Heart left ventricle (tissue), 13 donors: Measurements from ENCODE around the gene SGTA.

ENCODE experiments used
- CTCF ChIP-seq, 12 donors: fragments of 200-600 bp; sonication (generic) in 4 of 12; IDR thresholded peaks; one replicate each; pipeline versions ENCODE4 v1.5.0 to v1.8.0; 2018 to 2022; ENCODE audit warnings: antibody characterized with exemption in 12 of 12, mild to moderate bottlenecking in 5 of 12
- POLR2A ChIP-seq, 2 donors: fragments of 450-650 bp; IDR thresholded peaks; one replicate each; pipeline ENCODE4 v1.6.1; 2017; ENCODE audit warnings: antibody characterized with exemption in 2 of 2, mild to moderate bottlenecking in 2 of 2, moderate library complexity in 2 of 2
- donor health status: ischemic (EF 13 %, LVEDD 7.1; RV severe dilation, severe dysfunction).
- donor health status: DM: no; HTN: yes; CAD: no.
- donor health status: DM: no; HTN: no; CAD: no.
- donor health status: ischemic (EF 25% LVEDD 6.9; RV normal size, moderate dysfunction).
- donor health status: ischemic (EF 25% LVEDD 5.7; RV mildly dilated, moderate dysfunction).
- donor health status: ischemic (EF 35%, LVEDD 5.7; RV mildly dilated, moderate dysfunction).
- donor health status: nonischemic (EF 11% LVEDD 7.7; RV severe dilation, severe dysfunction).
- donor health status: DM: yes; HTN: yes; CAD: no.
- donor health status: PGD.
- donor health status: ischemic (EF 29% LVEDD 5.4; RV normal size, mild dysfunction).
- donor health status: nonischemic (EF 23%, LVEDD 6.1; RV moderate dilation, normal function).

GRCh38 chr19:2755448-2755705 lies 27.7 kb downstream of the SGTA start:
- TF ChIP-seq CTCF (IDR thresholded peaks at IDR 0.05) (no peak), POLR2A (IDR thresholded peaks at IDR 0.05) (no peak)
